ENCODE data around the gene NPRL2. TPM values are rescaled to one million over a fixed set of nuclear protein-coding genes. Genes with fewer than 3 reads are reported as not detected.

Gene NPRL2
- total and polyA plus RNA-seq, 2 of the 8 experiments (the other 6 are each of a cell fraction or from before 2014, with no cell fraction given) = 28.4 to 51.4 TPM

DNA sequence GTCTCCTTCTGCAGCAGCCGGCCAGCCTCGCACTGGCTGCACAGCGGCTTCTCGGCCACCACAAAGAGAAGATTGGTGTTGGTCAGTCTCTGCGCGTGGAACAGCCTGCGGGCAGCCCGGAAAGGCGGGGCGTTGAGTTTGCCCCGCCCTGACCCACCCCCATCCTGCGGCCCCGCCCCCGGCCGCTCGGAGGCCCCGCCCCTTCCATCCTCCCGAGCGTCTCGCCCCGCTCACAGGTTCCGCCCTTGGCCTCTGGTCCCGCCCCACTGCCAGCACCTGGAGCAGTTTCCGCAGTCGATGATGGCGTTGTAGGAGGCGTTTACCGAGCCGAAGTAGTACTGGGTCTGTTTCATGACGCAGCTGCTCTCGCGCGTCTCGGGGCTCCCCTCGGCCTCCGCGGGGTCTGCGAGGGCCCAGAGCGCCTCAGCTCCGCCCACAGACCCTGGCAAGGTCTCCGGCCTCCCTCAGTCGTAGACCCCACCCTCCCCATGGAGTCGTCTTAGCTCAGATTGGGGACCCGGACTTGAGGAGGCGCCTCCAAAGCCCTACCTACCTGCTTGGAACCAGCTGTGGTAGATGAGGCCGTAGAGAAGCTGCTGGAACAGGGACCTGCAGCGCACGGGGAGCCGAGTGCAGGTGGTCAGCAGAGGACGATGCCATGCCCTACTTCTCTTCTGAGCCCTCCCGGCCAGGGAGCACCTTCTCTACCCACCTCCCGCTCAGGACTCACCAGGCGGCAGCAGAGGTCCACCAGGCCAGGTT is 14.7 kb upstream of the NPRL2 start (continued):
- TF ChIP-seq E2F6 (IDR thresholded peaks at IDR 0.05) (peak; percentile 46; the same call in 1 of the 2 replicates), CREB1 (IDR thresholded peaks at IDR 0.05) (peak; percentile 75), KDM1A (IDR thresholded peaks at IDR 0.05; ENCODE audit: borderline replicate concordance, low read length) (no peak), RAD21 (IDR thresholded peaks at IDR 0.05 in 1 of 2, conservative IDR thresholded peaks at IDR 0.05 in 1 of 2; ENCODE audit: low read depth in 2 of 2, low read length in 2 of 2) (peak; percentile 33 to 49; a peak in 3 of 4 replicates), KDM4A (IDR thresholded peaks at IDR 0.05; ENCODE audit: low read depth, low read length, severe bottlenecking) (peak; percentile 72), BACH1 (IDR thresholded peaks at IDR 0.05; ENCODE audit: low read length) (no peak), HDAC2 (IDR thresholded peaks at IDR 0.05; ENCODE audit: borderline replicate concordance in 1 of 2, low read depth in 2 of 2, low read length in 2 of 2) (no peak), CTCF (IDR thresholded peaks at IDR 0.05; ENCODE audit: control extremely low read depth in 1 of 3, insufficient read depth in 1 of 3, low read depth in 1 of 3, low read length in 3 of 3) (peak in 1 of 3 experiments; percentile 20; a peak in 1 of 4 replicates), TBP (IDR thresholded peaks at IDR 0.05; ENCODE audit: low read depth, low read length) (no peak)

Measured in H1 (cell line).